GM10266 (cell line): ENCODE data around the gene ALOX5.
"Not testable (repeated sequence)": the region's sequence is repeated elsewhere in the genome, so short reads cannot be mapped to it uniquely, and the experiment has no call there.

Experiments used
- DNase-seq: peaks from one replicate; pipeline ENCODE4 v3.0.0; 2012; ENCODE audit errors: extremely low spot score
- CTCF ChIP-seq: IDR thresholded peaks from 2 replicates; pipeline ENCODE4 v1.5.1; 2012; ENCODE audit warnings: mild to moderate bottlenecking, low read depth; ENCODE audit not compliant: control insufficient read depth, insufficient read depth; ENCODE audit errors: missing control alignments

The ALOX5 gene

GRCh38 chr10:45354261-45354660 is 19.8 kb upstream of the ALOX5 start:
- TF ChIP-seq CTCF = no peak

GRCh38 chr10:45355494-45355893 is 18.5 kb upstream of the ALOX5 start:
- no peak for TF ChIP-seq CTCF
- DNase-seq = no peak

More at GRCh38 chr10:45354261-45354660, 19.8 kb upstream of the ALOX5 start:
- DNase-seq = no peak

- not testable (repeated sequence) for DNase-seq
Observed at GRCh38 chr10:45358961-45359360, 15.1 kb upstream of the ALOX5 start.

GRCh38 chr10:45361983-45362799 is 11.8 kb upstream of the ALOX5 start:
- not testable (repeated sequence) for DNase-seq

- not testable (repeated sequence) for DNase-seq
Observed at GRCh38 chr10:45367643-45368042, 6.4 kb upstream of the ALOX5 start.

GRCh38 chr10:45368181-45368580 is 5.8 kb upstream of the ALOX5 start:
- no peak for DNase-seq
- TF ChIP-seq CTCF = no peak

GRCh38 chr10:45370202-45370955 is 3.6 kb upstream of the ALOX5 start:
- no peak for TF ChIP-seq CTCF
- no peak for DNase-seq

GRCh38 chr10:45371560-45371959 is 2.5 kb upstream of the ALOX5 start:
- no peak for TF ChIP-seq CTCF
- no peak for DNase-seq
